ENCODE data around the gene PSME2. TPM values are rescaled to one million over a fixed set of nuclear protein-coding genes. Genes with fewer than 3 reads are reported as not detected.

The PSME2 gene
- total RNA-seq, 1 donor from 2014 or later = 110 TPM

- no peak for DNase-seq (ENCODE audit: low read depth)
- Histone ChIP-seq H3K4me3 (ENCODE audit: low read depth, low read length) (no peak overlapping the region), H3K36me3 (ENCODE audit: control insufficient read depth, insufficient read depth, low read length) (peaks cover 14% of the 10 kb centered on the region), H3K27me3 (ENCODE audit: control insufficient read depth, insufficient read depth, low read length) (no peaks in the 10 kb centered on the region)
- TF ChIP-seq, protein P1, sequence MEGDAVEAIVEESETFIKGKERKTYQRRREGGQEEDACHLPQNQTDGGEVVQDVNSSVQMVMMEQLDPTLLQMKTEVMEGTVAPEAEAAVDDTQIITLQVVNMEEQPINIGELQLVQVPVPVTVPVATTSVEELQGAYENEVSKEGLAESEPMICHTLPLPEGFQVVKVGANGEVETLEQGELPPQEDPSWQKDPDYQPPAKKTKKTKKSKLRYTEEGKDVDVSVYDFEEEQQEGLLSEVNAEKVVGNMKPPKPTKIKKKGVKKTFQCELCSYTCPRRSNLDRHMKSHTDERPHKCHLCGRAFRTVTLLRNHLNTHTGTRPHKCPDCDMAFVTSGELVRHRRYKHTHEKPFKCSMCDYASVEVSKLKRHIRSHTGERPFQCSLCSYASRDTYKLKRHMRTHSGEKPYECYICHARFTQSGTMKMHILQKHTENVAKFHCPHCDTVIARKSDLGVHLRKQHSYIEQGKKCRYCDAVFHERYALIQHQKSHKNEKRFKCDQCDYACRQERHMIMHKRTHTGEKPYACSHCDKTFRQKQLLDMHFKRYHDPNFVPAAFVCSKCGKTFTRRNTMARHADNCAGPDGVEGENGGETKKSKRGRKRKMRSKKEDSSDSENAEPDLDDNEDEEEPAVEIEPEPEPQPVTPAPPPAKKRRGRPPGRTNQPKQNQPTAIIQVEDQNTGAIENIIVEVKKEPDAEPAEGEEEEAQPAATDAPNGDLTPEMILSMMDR (IDR thresholded peaks at IDR 0.05; ENCODE audit: insufficient read depth, low read length, poor library complexity, severe bottlenecking) = no peak
Observed at GRCh38 chr14:24155100-24155499, 8.7 kb upstream of the PSME2 start.

DNA sequence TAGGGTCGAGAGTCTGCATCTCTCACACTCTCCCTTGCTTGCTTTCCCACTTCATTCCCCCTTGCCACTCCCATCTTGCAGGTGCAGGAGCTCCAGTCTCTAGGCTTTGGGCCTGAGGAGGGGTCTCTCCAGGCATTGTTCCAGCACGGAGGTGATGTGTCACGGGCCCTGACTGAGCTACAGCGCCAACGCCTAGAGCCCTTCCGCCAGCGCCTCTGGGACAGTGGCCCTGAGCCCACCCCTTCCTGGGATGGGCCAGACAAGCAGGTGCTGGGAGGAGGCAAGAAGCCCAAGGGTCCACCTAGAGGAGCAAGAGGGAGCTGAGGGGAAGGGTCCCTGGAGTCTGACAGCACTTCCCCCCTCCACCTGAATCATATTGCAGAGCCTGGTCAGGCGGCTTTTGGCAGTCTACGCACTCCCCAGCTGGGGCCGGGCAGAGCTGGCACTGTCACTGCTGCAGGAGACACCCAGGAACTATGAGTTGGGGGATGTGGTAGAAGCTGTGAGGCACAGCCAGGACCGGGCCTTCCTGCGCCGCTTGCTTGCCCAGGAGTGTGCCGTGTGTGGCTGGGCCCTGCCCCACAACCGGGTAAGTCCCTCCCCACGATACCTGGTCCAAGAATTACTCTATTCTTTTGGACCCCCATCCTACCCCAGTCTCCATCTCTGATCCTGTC, 5.1 kb upstream of the PSME2 start:
- DNase-seq (ENCODE audit: low read depth) = no peak
- no peak overlapping the region for H3K4me3 ChIP-seq (ENCODE audit: low read depth, low read length)
- no peaks in the 10 kb centered on the region for H3K27me3 ChIP-seq (ENCODE audit: control insufficient read depth, insufficient read depth, low read length)
- H3K36me3 ChIP-seq (ENCODE audit: control insufficient read depth, insufficient read depth, low read length) = peaks cover 11% of the 10 kb centered on the region
- TF ChIP-seq, protein P1 (IDR thresholded peaks at IDR 0.05; ENCODE audit: insufficient read depth, low read length, poor library complexity, severe bottlenecking) = no peak

DNA sequence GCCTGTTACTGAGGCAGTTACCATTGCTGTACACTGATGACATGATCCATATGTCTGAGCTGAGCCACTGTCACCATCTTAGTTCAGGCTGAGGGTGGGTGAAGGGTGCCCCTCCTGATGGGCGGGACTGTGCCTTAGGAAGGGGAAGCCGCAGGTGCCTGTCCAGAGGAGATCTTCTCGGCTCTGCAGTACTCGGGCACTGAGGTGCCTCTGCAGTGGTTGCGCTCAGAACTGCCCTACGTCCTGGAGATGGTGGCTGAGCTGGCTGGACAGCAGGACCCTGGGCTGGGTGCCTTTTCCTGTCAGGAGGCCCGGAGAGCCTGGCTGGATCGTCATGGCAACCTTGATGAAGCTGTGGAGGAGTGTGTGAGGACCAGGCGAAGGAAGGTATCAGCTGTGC, 4.6 kb upstream of the PSME2 start:
- TF ChIP-seq, protein P1 (IDR thresholded peaks at IDR 0.05; ENCODE audit: insufficient read depth, low read length, poor library complexity, severe bottlenecking) = no peak
- Histone ChIP-seq H3K36me3 (ENCODE audit: control insufficient read depth, insufficient read depth, low read length) (peaks cover 10% of the 10 kb centered on the region), H3K27me3 (ENCODE audit: control insufficient read depth, insufficient read depth, low read length) (no peaks in the 10 kb centered on the region), H3K4me3 (ENCODE audit: low read depth, low read length) (no peak overlapping the region)
- DNase-seq (ENCODE audit: low read depth) = no peak

DNA sequence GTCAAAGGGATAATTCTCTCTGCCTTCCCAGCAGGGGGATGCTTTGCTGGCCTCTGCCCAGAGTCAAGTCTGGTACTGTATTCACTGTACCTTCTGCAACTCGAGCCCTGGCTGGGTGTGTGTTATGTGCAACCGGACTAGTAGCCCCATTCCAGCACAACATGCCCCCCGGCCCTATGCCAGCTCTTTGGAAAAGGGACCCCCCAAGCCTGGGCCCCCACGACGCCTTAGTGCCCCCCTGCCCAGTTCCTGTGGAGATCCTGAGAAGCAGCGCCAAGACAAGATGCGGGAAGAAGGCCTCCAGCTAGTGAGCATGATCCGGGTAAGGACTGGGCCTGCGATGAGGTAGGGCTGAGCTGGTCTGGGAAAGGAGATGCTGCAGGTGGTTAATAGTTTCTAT, 4.2 kb upstream of the PSME2 start:
- no peak for DNase-seq (ENCODE audit: low read depth)
- Histone ChIP-seq H3K27me3 (ENCODE audit: control insufficient read depth, insufficient read depth, low read length) (no peaks in the 10 kb centered on the region), H3K36me3 (ENCODE audit: control insufficient read depth, insufficient read depth, low read length) (peaks cover 9% of the 10 kb centered on the region), H3K4me3 (ENCODE audit: low read depth, low read length) (no peak overlapping the region)
- TF ChIP-seq, protein P1 (IDR thresholded peaks at IDR 0.05; ENCODE audit: insufficient read depth, low read length, poor library complexity, severe bottlenecking) = no peak

GRCh38 chr14:24150061-24150460, 3.7 kb upstream of the PSME2 start:
- TF ChIP-seq, protein P1 (IDR thresholded peaks at IDR 0.05; ENCODE audit: insufficient read depth, low read length, poor library complexity, severe bottlenecking) = no peak
- H3K27me3 ChIP-seq (ENCODE audit: control insufficient read depth, insufficient read depth, low read length) = no peaks in the 10 kb centered on the region
- peaks cover 8% of the 10 kb centered on the region for H3K36me3 ChIP-seq (ENCODE audit: control insufficient read depth, insufficient read depth, low read length)
- no peak overlapping the region for H3K4me3 ChIP-seq (ENCODE audit: low read depth, low read length)
- DNase-seq (ENCODE audit: low read depth) = no peak

Measured in kidney epithelial cell (primary cell).